Loucy (cell line): Measurements from ENCODE around the gene TPSB2.
"Not testable (repeated sequence)": the region's sequence is repeated elsewhere in the genome, so short reads cannot be mapped to it uniquely, and the experiment has no call there.

Experiments used
- H2AFZ ChIP-seq: fragments of 200-600 bp; sonication (generic); 2 replicates; pipeline ENCODE4 v1.6.0; 2016; ENCODE audit warnings: antibody characterized with exemption, mild to moderate bottlenecking, low read length, moderate library complexity
- H3F3A ChIP-seq: fragments of 200-600 bp; 2 replicates; pipeline ENCODE4 v1.6.0; 2016; ENCODE audit warnings: antibody characterized with exemption, low read depth, mild to moderate bottlenecking
- H3K27me3 ChIP-seq: fragments of 200-600 bp; sonication (generic); 2 replicates; pipeline ENCODE4 v1.6.1; 2014; ENCODE audit warnings: low read length, mild to moderate bottlenecking; ENCODE audit not compliant: insufficient read depth, poor library complexity, severe bottlenecking
- H3K36me3 ChIP-seq: fragments of 200-600 bp; sonication (generic); 2 replicates; pipeline ENCODE4 v1.6.1; 2016; ENCODE audit warnings: low read length; ENCODE audit not compliant: insufficient read depth
- H3K4me1 ChIP-seq: fragments of 200-600 bp; sonication (generic); 2 replicates; pipeline ENCODE4 v1.5.1; 2014; ENCODE audit warnings: low read length, mild to moderate bottlenecking; ENCODE audit not compliant: insufficient read depth, poor library complexity, severe bottlenecking
- H3K4me2 ChIP-seq: fragments of 200-600 bp; sonication (generic); 2 replicates; pipeline ENCODE4 v1.6.0; 2014; ENCODE audit warnings: antibody characterized with exemption, low read length, low read depth, mild to moderate bottlenecking; ENCODE audit not compliant: poor library complexity, severe bottlenecking
- H3K4me3 ChIP-seq: fragments of 200-600 bp; sonication (generic); 2 replicates; pipeline ENCODE4 v1.5.1; 2014; ENCODE audit warnings: low read length, mild to moderate bottlenecking, mixed read lengths; ENCODE audit not compliant: poor library complexity, severe bottlenecking
- H3K79me2 ChIP-seq: fragments of 200-600 bp; sonication (generic); 2 replicates; pipeline ENCODE4 v1.6.1; 2014; ENCODE audit warnings: low read length; ENCODE audit not compliant: insufficient read depth
- H3K9ac ChIP-seq: fragments of 200-600 bp; sonication (generic); 2 replicates; pipeline ENCODE4 v1.6.0; 2014; ENCODE audit warnings: mild to moderate bottlenecking, low read depth, low read length, moderate library complexity; ENCODE audit not compliant: poor library complexity, severe bottlenecking
- H3K9me2 ChIP-seq: fragments of 200-600 bp; sonication (generic); replicated peaks from 2 replicates; pipeline ENCODE4 v1.6.1; 2016; ENCODE audit warnings: low read depth, low read length, mixed read lengths
- H3K9me3 ChIP-seq: fragments of 200-600 bp; sonication (generic); 2 replicates; pipeline ENCODE4 v1.6.1; 2014; ENCODE audit warnings: mild to moderate bottlenecking, antibody characterized with exemption, low read length, low read depth; ENCODE audit not compliant: insufficient read depth
- H4K20me1 ChIP-seq: fragments of 200-600 bp; sonication (generic); 2 replicates; pipeline ENCODE4 v1.6.0; 2014; ENCODE audit warnings: antibody characterized with exemption, low read length, mild to moderate bottlenecking; ENCODE audit not compliant: insufficient read depth, poor library complexity, severe bottlenecking
- CTCF ChIP-seq: fragments of 200-600 bp; sonication (generic); conservative IDR thresholded peaks from 2 replicates; pipeline ENCODE4 v1.5.1; 2014; ENCODE audit warnings: mild to moderate bottlenecking, antibody characterized with exemption, low read length
- EZH2phosphoT487 ChIP-seq: fragments of 200-600 bp; IDR thresholded peaks from 2 replicates; pipeline ENCODE4 v1.6.1; 2018; ENCODE audit warnings: antibody characterized with exemption, mild to moderate bottlenecking, moderate library complexity, borderline replicate concordance

Gene TPSB2

GRCh38 chr16:1241081-1241480 is 11.1 kb upstream of the TPSB2 start:
- not testable (repeated sequence) for H3K4me1 ChIP-seq, H3K9ac ChIP-seq, H3K4me3 ChIP-seq, H3K9me2 ChIP-seq, H2AFZ ChIP-seq, H3K36me3 ChIP-seq, H3K27me3 ChIP-seq, H4K20me1 ChIP-seq, H3K79me2 ChIP-seq, H3F3A ChIP-seq, H3K4me2 ChIP-seq, H3K9me3 ChIP-seq

- not testable (repeated sequence) for H3K79me2 ChIP-seq, H3K4me2 ChIP-seq, H3F3A ChIP-seq, H3K36me3 ChIP-seq, H3K9me3 ChIP-seq, H3K9ac ChIP-seq, H3K4me1 ChIP-seq, H4K20me1 ChIP-seq, H3K4me3 ChIP-seq, H3K9me2 ChIP-seq, H2AFZ ChIP-seq, H3K27me3 ChIP-seq
Measured at GRCh38 chr16:1240436-1240835, 10.5 kb upstream of the TPSB2 start, which contains the start of gene TPSAB1. Gene TPSAB1, plus strand, starts transcription at chr16:1240705. Its CDS starts 234 bp downstream, at chr16:1240939.

- H4K20me1 ChIP-seq, H3K4me2 ChIP-seq, H3K27me3 ChIP-seq, H3K36me3 ChIP-seq, H3K9ac ChIP-seq, H3K9me3 ChIP-seq, H3F3A ChIP-seq, H3K4me3 ChIP-seq, H3K9me2 ChIP-seq, H3K79me2 ChIP-seq, H3K4me1 ChIP-seq, H2AFZ ChIP-seq: not testable (repeated sequence)
Measured at GRCh38 chr16:1239575-1239974, 9.6 kb upstream of the TPSB2 start.

- not testable (repeated sequence) for H3K4me2 ChIP-seq, H4K20me1 ChIP-seq, H3K27me3 ChIP-seq, H3K4me1 ChIP-seq, H3K9me3 ChIP-seq, H3K4me3 ChIP-seq, H3K79me2 ChIP-seq, H3K9ac ChIP-seq, H2AFZ ChIP-seq, H3K36me3 ChIP-seq, H3F3A ChIP-seq, H3K9me2 ChIP-seq
Measured at GRCh38 chr16:1238909-1239308, 8.9 kb upstream of the TPSB2 start.

GRCh38 chr16:1237990-1238389 is 8.0 kb upstream of the TPSB2 start:
- no peak overlapping the region for H3K4me3 ChIP-seq
- TF ChIP-seq EZH2phosphoT487 (no peak), CTCF (no peak)
- H3K4me2 ChIP-seq, result no peak overlapping the region
- H3K9ac ChIP-seq, result no peak overlapping the region
- H3K9me3 ChIP-seq, result no peaks in the 10 kb centered on the region
- H2AFZ ChIP-seq, result no peak overlapping the region
- H3K36me3 ChIP-seq, result no peaks in the 10 kb centered on the region
- no peaks in the 10 kb centered on the region for H3K79me2 ChIP-seq
- H4K20me1 ChIP-seq, result no peaks in the 10 kb centered on the region
- H3K9me2 ChIP-seq, result no peaks in the 10 kb centered on the region
- H3K4me1 ChIP-seq, result no peaks in the 10 kb centered on the region
- no peaks in the 10 kb centered on the region for H3K27me3 ChIP-seq
- H3F3A ChIP-seq, result no peaks in the 10 kb centered on the region

GRCh38 chr16:1236659-1237058 is 6.7 kb upstream of the TPSB2 start:
- H3K9me2 ChIP-seq, H3K4me2 ChIP-seq, H3K36me3 ChIP-seq, H3K79me2 ChIP-seq, H3K4me1 ChIP-seq, H3F3A ChIP-seq, H3K9ac ChIP-seq, H4K20me1 ChIP-seq, H3K9me3 ChIP-seq, H3K4me3 ChIP-seq, H2AFZ ChIP-seq, H3K27me3 ChIP-seq: not testable (repeated sequence)

GRCh38 chr16:1232049-1232748 is 2.2 kb upstream of the TPSB2 start:
- not testable (repeated sequence) for H3K4me2 ChIP-seq, H3K9ac ChIP-seq, H3K9me3 ChIP-seq, H3K79me2 ChIP-seq, H3K9me2 ChIP-seq, H3K4me1 ChIP-seq, H4K20me1 ChIP-seq, H2AFZ ChIP-seq, H3F3A ChIP-seq, H3K36me3 ChIP-seq, H3K4me3 ChIP-seq, H3K27me3 ChIP-seq
